HepG2 (cell line): ENCODE data around the gene AP3M1. TPM values are rescaled to one million over a fixed set of nuclear protein-coding genes. Genes with fewer than 3 reads are reported as not detected.
A peak's percentile ranks its signal among the peaks of the same experiment; 100 is the strongest.

Source experiments
- ATAC-seq: fragments of 200-7000 bp; cut with Tn5 transposase; 3 replicates; pipeline ENCODE4 v1.9.1; 2020; ENCODE audit warnings: mild to moderate bottlenecking, moderate library complexity
- BruUV-seq: library from RNA; stranded (reverse); fragments of 400-500 nt; replicated peaks from 2 replicates; lab custom pipeline; 2021; lab: Mats Ljungman, UMichigan
- CTCF ChIA-PET: fragments of 300-600 bp; formaldehyde crosslinking; extraction: SDS; loops from one replicate; lab custom pipeline; 2021; ENCODE audit warnings: low total read pairs, inconsistent platforms, low intra/inter-chr PET ratio; lab: Yijun Ruan, JAX
- POLR2A ChIA-PET: fragments of 350-600 bp; sonication (Branson Sonifier 250); formaldehyde crosslinking; loops from one replicate; lab custom pipeline; 2020; ENCODE audit warnings: antibody characterized with exemption, inconsistent platforms; lab: Yijun Ruan, JAX
- DNase-seq: peaks from one replicate; pipeline ENCODE4 v3.0.0-alpha.2; 2015; ENCODE audit warnings: low spot score
- FAIRE-seq: peaks from 3 replicates; lab custom pipeline; 2011; peaks lifted over from hg19 to GRCh38; lab: Jason Lieb, UNC
- H2AFZ ChIP-seq: one replicate; pipeline ENCODE4 v1.6.1; 2011; ENCODE audit warnings: low read length, inconsistent platforms
- H3K27ac ChIP-seq: fragments of 300-600 bp; 3 replicates; pipeline ENCODE4 v1.8.0; 2011; ENCODE audit warnings: mixed run types, mild to moderate bottlenecking, mixed read lengths, low read length, inconsistent platforms; ENCODE audit not compliant: insufficient read depth; ENCODE audit errors: extremely low read length
- H3K27me3 ChIP-seq, 2 experiments: fragments of 200-600 bp in 1 of 2; 2 replicates in 1 of 2; 3 replicates in 1 of 2; pipeline versions ENCODE4 v1.6.0 to v1.8.0; 2011; ENCODE audit warnings: low read length in 2 of 2, mild to moderate bottlenecking in 2 of 2, moderate library complexity in 2 of 2, inconsistent platforms in 1 of 2; ENCODE audit not compliant: insufficient read depth in 2 of 2, control insufficient read depth in 1 of 2
- H3K36me3 ChIP-seq, 2 experiments: fragments of 200-600 bp in 1 of 2; replicated peaks in 1 of 2; 2 replicates in 1 of 2; 3 replicates in 1 of 2; pipeline versions ENCODE4 v1.5.1 to v1.8.0; 2011; ENCODE audit warnings: low read length in 2 of 2, inconsistent platforms in 1 of 2; ENCODE audit not compliant: insufficient read depth in 2 of 2, control insufficient read depth in 1 of 2
- H3K4me1 ChIP-seq: 2 replicates; pipeline ENCODE4 v1.5.1; 2012; ENCODE audit warnings: low read length, inconsistent platforms; ENCODE audit not compliant: insufficient read depth
- H3K4me2 ChIP-seq: 2 replicates; pipeline ENCODE4 v1.6.0; 2011; ENCODE audit warnings: low read depth, low read length, inconsistent platforms
- H3K4me3 ChIP-seq, 3 experiments: fragments of 200-600 bp in 1 of 3; sonication (generic), shearing (Covaris generic) in 1 of 3; replicated peaks in 1 of 3; 2 replicates each; pipeline ENCODE4 v1.5.1; 2011 to 2016; ENCODE audit warnings: low read length in 3 of 3, inconsistent platforms in 2 of 3, low read depth in 2 of 3, mild to moderate bottlenecking in 2 of 3, control low read depth in 1 of 3, mixed read lengths in 1 of 3; ENCODE audit not compliant: insufficient read depth in 1 of 3
- H3K79me2 ChIP-seq: one replicate; pipeline ENCODE4 v1.6.1; 2011; ENCODE audit warnings: low read length, inconsistent platforms; ENCODE audit not compliant: insufficient read depth
- H3K9ac ChIP-seq: 2 replicates; pipeline ENCODE4 v1.6.0; 2011; ENCODE audit warnings: mild to moderate bottlenecking, low read depth, low read length, inconsistent platforms; ENCODE audit not compliant: insufficient read depth
- H3K9me3 ChIP-seq: 2 replicates; pipeline ENCODE4 v1.5.1; 2012; ENCODE audit warnings: mild to moderate bottlenecking, low read length
- H4K20me1 ChIP-seq: 2 replicates; pipeline ENCODE4 v1.6.0; 2011; ENCODE audit warnings: inconsistent platforms, mild to moderate bottlenecking, low read length, moderate library complexity; ENCODE audit not compliant: insufficient read depth
- ARNT ChIP-seq: fragments of 450-650 bp; IDR thresholded peaks from 2 replicates; pipeline ENCODE4 v1.6.1; 2017
- ATF7 ChIP-seq, 2 experiments: fragments of 450-650 bp in 1 of 2; sonication (generic) in 1 of 2; formaldehyde crosslinking in 1 of 2; IDR thresholded peaks; 2 replicates each; pipeline versions ENCODE4 v1.4.0 to v1.6.1; 2016 to 2020; ENCODE audit warnings: antibody characterized with exemption in 1 of 2, mild to moderate bottlenecking in 1 of 2, missing genetic modification reagents in 1 of 2
- BRD4 ChIP-seq: sonication (generic); formaldehyde crosslinking; IDR thresholded peaks from 2 replicates; pipeline ENCODE4 v1.4.0; 2020; ENCODE audit warnings: missing genetic modification reagents
- DNMT1 ChIP-seq: sonication (generic); formaldehyde crosslinking; IDR thresholded peaks from 2 replicates; pipeline ENCODE4 v1.5.1; 2020; ENCODE audit warnings: mild to moderate bottlenecking, missing genetic modification reagents
- NKX3-1 ChIP-seq: sonication (generic); formaldehyde crosslinking; IDR thresholded peaks from 2 replicates; pipeline ENCODE4 v1.5.0; 2020; ENCODE audit warnings: missing genetic modification reagents
- ZIK1 ChIP-seq: sonication (generic); formaldehyde crosslinking; IDR thresholded peaks from 2 replicates; pipeline ENCODE4 v1.5.0; 2020; ENCODE audit warnings: mild to moderate bottlenecking, low read depth, missing genetic modification reagents, borderline replicate concordance
- ZKSCAN8 ChIP-seq: IDR thresholded peaks from 2 replicates; pipeline ENCODE4 v1.6.1; 2016; ENCODE audit warnings: borderline replicate concordance, missing genetic modification reagents, missing compliant biosample characterization
- ZMYM4 ChIP-seq: sonication (generic); formaldehyde crosslinking; IDR thresholded peaks from 2 replicates; pipeline ENCODE4 v1.8.1; 2023; ENCODE audit warnings: mild to moderate bottlenecking, missing genetic modification reagents
- ZNF251 ChIP-seq: sonication (generic); formaldehyde crosslinking; IDR thresholded peaks from 2 replicates; pipeline ENCODE4 v1.9.0; 2021; ENCODE audit warnings: mild to moderate bottlenecking, missing genetic modification reagents
- ZNF337 ChIP-seq: sonication (generic); formaldehyde crosslinking; IDR thresholded peaks from 2 replicates; pipeline ENCODE4 v1.5.1; 2020; ENCODE audit warnings: missing genetic modification reagents, low read depth, mild to moderate bottlenecking, borderline replicate concordance
- ZNF451 ChIP-seq: sonication (generic); formaldehyde crosslinking; IDR thresholded peaks from 2 replicates; pipeline ENCODE4 v1.5.0; 2020; ENCODE audit warnings: mild to moderate bottlenecking, missing genetic modification reagents
- ZNF556 ChIP-seq: sonication (generic); formaldehyde crosslinking; IDR thresholded peaks from 2 replicates; pipeline ENCODE4 v1.4.0; 2020; ENCODE audit warnings: mild to moderate bottlenecking, missing genetic modification reagents, borderline replicate concordance
- ZNF567 ChIP-seq: sonication (generic); formaldehyde crosslinking; IDR thresholded peaks from 2 replicates; pipeline ENCODE4 v1.8.1; 2023; ENCODE audit warnings: mild to moderate bottlenecking, missing genetic modification reagents, borderline replicate concordance
- ZSCAN22 ChIP-seq: sonication (generic); formaldehyde crosslinking; IDR thresholded peaks from 2 replicates; pipeline ENCODE4 v1.4.0; 2020; ENCODE audit warnings: mild to moderate bottlenecking, missing genetic modification reagents
- WGBS: methylation state at CpG from one replicate; pipeline ENCODE4 v1.1.6; 2017; ENCODE audit warnings: low lambda C conversion rate; 5-methylcytosine and 5-hydroxymethylcytosine counted together
- in situ Hi-C: cut with HindIII; loops from 2 replicates; pipeline ENCODE4 v1.10.0; 2017; ENCODE audit warnings: low pct_unique_long_range_greater_than_20kb; ENCODE audit not compliant: extremely low pct_ligation_motif_present
- intact Hi-C: fragments of 100-400 bp; cut with micrococcal nuclease; formaldehyde crosslinking; loops from one replicate; pipeline ENCODE4 v1.10.0; 2022; ENCODE audit not compliant: unreplicated experiment
- polyA plus RNA-seq, 8 experiments: library from polyadenylated mRNA; depleted of rRNA in 3 of 8; stranded (reverse) in 7 of 8; unstranded in 1 of 8; fragments of >200 nt; fragmentation: Illumina TruSeq in 4 of 8; extraction: Trizol in 4 of 8; gene quantifications; 2 replicates each; pipeline versions ENCODE4 v1.2.1 to v1.2.3, GENCODE V29; 2011 to 2016; ENCODE audit warnings: low read depth in 4 of 8, missing spikeins in 1 of 8, mixed read lengths in 1 of 8; ENCODE audit not compliant: insufficient read depth in 1 of 8
- total RNA-seq, 5 experiments: library from RNA; depleted of rRNA; stranded (reverse); fragments of >200 nt; fragmentation: Illumina TruSeq; extraction: Trizol; gene quantifications; 2 replicates each; pipeline ENCODE4 v1.2.3, GENCODE V29; 2016; ENCODE audit warnings: low read depth in 1 of 5
- TF ChIP-seq, protein P1 (sequence below): fragments of 450-650 bp; IDR thresholded peaks from 2 replicates; pipeline ENCODE4 v1.6.1; 2017
- TF ChIP-seq, protein P2 (sequence below): sonication (generic); formaldehyde crosslinking; IDR thresholded peaks from 2 replicates; pipeline ENCODE4 v1.5.0; 2020; ENCODE audit warnings: mild to moderate bottlenecking, low read depth, missing genetic modification reagents, borderline replicate concordance

The AP3M1 gene
- total and polyA plus RNA-seq, 2 of the 13 experiments (the other 11 are each of a cell fraction or from before 2014, with no cell fraction given), result 29.0 to 31.6 TPM

DNA sequence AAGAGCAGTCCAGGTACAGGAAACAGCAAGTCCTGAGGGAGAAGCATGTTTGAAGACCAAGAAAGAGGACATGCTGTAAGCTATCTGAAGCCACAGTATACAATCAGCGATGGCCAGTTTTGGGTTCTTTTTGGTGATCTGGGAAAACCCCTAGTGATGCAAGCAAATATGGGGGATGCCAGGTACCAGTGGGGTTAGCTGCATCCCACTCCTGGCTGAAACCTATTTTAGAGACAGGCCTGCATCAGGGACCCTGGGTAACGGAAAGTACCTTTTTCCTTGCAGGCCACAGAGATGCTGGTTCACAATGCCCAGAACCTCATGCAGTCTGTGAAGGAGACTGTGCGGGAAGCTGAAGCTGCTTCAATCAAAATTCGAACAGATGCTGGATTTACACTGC lies 32.9 kb downstream of the AP3M1 start (continued):
- TF ChIP-seq ZNF251 (CRISPR knock-in tag) (no peak), BRD4 (no peak), ZSCAN22 (CRISPR knock-in tag) (no peak)
- TF ChIP-seq, protein P1, sequence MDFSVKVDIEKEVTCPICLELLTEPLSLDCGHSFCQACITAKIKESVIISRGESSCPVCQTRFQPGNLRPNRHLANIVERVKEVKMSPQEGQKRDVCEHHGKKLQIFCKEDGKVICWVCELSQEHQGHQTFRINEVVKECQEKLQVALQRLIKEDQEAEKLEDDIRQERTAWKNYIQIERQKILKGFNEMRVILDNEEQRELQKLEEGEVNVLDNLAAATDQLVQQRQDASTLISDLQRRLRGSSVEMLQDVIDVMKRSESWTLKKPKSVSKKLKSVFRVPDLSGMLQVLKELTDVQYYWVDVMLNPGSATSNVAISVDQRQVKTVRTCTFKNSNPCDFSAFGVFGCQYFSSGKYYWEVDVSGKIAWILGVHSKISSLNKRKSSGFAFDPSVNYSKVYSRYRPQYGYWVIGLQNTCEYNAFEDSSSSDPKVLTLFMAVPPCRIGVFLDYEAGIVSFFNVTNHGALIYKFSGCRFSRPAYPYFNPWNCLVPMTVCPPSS, result no peak

DNA sequence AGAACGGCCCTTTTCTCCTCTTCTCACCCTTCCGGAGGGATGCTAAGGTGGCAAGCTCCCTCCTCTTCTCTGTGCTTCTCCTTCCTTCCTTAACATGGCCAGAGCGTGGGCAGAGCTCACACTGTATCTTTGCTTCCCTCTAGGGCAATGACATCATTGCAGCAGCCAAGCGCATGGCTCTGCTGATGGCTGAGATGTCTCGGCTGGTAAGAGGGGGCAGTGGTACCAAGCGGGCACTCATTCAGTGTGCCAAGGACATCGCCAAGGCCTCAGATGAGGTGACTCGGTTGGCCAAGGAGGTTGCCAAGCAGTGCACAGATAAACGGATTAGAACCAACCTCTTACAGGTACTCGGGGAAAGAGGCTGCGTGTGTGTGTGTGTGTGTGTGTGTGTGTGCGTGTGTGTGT lies 36.6 kb downstream of the AP3M1 start:
- ATAC-seq (no peak), DNase-seq (no peak), FAIRE-seq (no peak)
- no TSS peak for BruUV-seq
- no peaks in the 10 kb centered on the region for H4K20me1 ChIP-seq
- no peak overlapping the region for H3K9ac ChIP-seq
- no peak overlapping the region for H3K27ac ChIP-seq
- no peaks in the 10 kb centered on the region for H3K79me2 ChIP-seq
- 96% methylated on average over 12 of the region's 12 CpGs for WGBS
- no peaks in the 10 kb centered on the region for H3K27me3 ChIP-seq
- no peak overlapping the region for H3K4me3 ChIP-seq
- in situ Hi-C loops (no loop called here), intact Hi-C loops (no loop called here)
- H3K9me3 ChIP-seq, result no peaks in the 10 kb centered on the region
- CTCF ChIA-PET, result no interaction called here
- H3K4me1 ChIP-seq, result no peaks in the 10 kb centered on the region
- no peak for TF ChIP-seq ARNT
- TF ChIP-seq ATF7 (IDR thresholded peaks at IDR 0.05), result peak; percentile 18; the same call in 1 of the 2 replicates
- no peak for TF ChIP-seq ATF7 (CRISPR knock-in tag; IDR thresholded peaks at IDR 0.05)
- H2AFZ ChIP-seq, result no peak overlapping the region
- H3K36me3 ChIP-seq, result peaks cover 24 to 95% of the 10 kb centered on the region in 2 experiments
- no peak overlapping the region for H3K4me2 ChIP-seq
- POLR2A ChIA-PET, result no interaction called here

DNA sequence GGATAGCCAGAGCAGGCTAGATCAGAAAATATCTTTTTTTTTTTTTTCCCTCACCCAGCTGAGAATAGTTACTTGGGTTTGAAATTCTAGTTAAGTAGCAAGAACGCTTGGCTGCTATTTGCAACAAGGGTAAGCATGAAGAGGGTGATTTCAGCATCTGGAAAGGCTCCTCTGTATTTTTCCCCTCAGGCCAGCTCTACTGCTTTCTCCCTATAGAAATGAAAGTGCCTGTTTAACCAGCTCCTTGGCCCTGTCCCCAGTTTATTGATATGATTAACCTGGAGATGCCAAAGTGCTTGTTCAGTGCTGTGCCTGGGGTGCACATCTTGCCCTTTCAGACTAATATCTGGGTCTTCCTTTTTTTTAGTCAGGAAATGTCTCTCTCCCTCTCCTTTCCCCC lies 37.1 kb downstream of the AP3M1 start:
- POLR2A ChIA-PET, result no interaction called here
- no peak for ATAC-seq
- no peaks in the 10 kb centered on the region for H3K9me3 ChIP-seq
- no peaks in the 10 kb centered on the region for H4K20me1 ChIP-seq
- no peaks in the 10 kb centered on the region for H3K27me3 ChIP-seq
- FAIRE-seq, result no peak
- H3K4me3 ChIP-seq, result no peak overlapping the region
- no peak overlapping the region for H3K27ac ChIP-seq
- intact Hi-C loops, result no loop called here
- TF ChIP-seq DNMT1 (CRISPR knock-in tag) (no peak), ZNF451 (CRISPR knock-in tag) (no peak), NKX3-1 (CRISPR knock-in tag) (no peak), ZNF567 (CRISPR knock-in tag) (no peak), ZNF337 (CRISPR knock-in tag) (no peak), ZKSCAN8 (no peak), ZIK1 (CRISPR knock-in tag) (no peak), ZMYM4 (CRISPR knock-in tag) (no peak), ZNF556 (CRISPR knock-in tag) (no peak)
- TF ChIP-seq, protein P2, sequence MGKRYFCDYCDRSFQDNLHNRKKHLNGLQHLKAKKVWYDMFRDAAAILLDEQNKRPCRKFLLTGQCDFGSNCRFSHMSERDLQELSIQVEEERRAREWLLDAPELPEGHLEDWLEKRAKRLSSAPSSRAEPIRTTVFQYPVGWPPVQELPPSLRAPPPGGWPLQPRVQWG (CRISPR knock-in tag), result no peak
- TF ChIP-seq, all 625 proteins: peak for 0
- Histone ChIP-seq H2AFZ (no peak overlapping the region), H3K79me2 (no peaks in the 10 kb centered on the region), H3K4me1 (no peaks in the 10 kb centered on the region), H3K4me2 (no peak overlapping the region), H3K9ac (no peak overlapping the region), H3K36me3 (peaks cover 27 to 92% of the 10 kb centered on the region in 2 experiments)
- CTCF ChIA-PET, result no interaction called here
- in situ Hi-C loops, result no loop called here
- WGBS, result 100% methylated on average over 1 of the region's 1 CpG
- no peak for DNase-seq
- BruUV-seq, result no TSS peak
